PC-3 (cell line): ENCODE results near the gene DENND4B. TPM values are rescaled to one million over a fixed set of nuclear protein-coding genes. Genes with fewer than 3 reads are reported as not detected.
"Not testable (repeated sequence)": the region's sequence is repeated elsewhere in the genome, so short reads cannot be mapped to it uniquely, and the experiment has no call there.

ENCODE experiments used
- ATAC-seq: fragments of 200-7000 bp; cut with Tn5 transposase; 2 replicates; pipeline ENCODE4 v1.9.1; 2020; ENCODE audit warnings: mild to moderate bottlenecking, moderate library complexity
- BruUV-seq: library from RNA; stranded (reverse); fragments of 400-500 nt; replicated peaks from 2 replicates; lab custom pipeline; 2021; lab: Mats Ljungman, UMichigan
- CTCF ChIA-PET: fragments of 300-600 bp; sonication (Branson Sonifier 250); formaldehyde crosslinking; loops from one replicate; lab custom pipeline; 2022; ENCODE audit warnings: antibody characterized with exemption; lab: Charles Lee
- POLR2A ChIA-PET: fragments of 300-600 bp; sonication (Branson Sonifier 250); formaldehyde crosslinking; loops from one replicate; lab custom pipeline; 2022; ENCODE audit warnings: antibody characterized with exemption; ENCODE audit not compliant: unreplicated experiment; lab: Charles Lee
- DNase-seq: peaks from one replicate; pipeline ENCODE4 v3.0.0-alpha.2; 2015
- H2AFZ ChIP-seq: fragments of 300-600 bp; sonication (generic); 2 replicates; pipeline ENCODE4 v1.6.0; 2016; ENCODE audit warnings: antibody characterized with exemption, low read length
- H3F3A ChIP-seq: fragments of 300-600 bp; sonication (generic); one replicate; pipeline ENCODE4 v1.6.0; 2017; ENCODE audit warnings: antibody characterized with exemption, low read length, control low read depth, mild to moderate bottlenecking; ENCODE audit not compliant: unreplicated experiment
- H3K27ac ChIP-seq: fragments of 300-600 bp; sonication (generic); 2 replicates; pipeline ENCODE4 v1.5.1; 2016; ENCODE audit warnings: mild to moderate bottlenecking, low read length
- H3K27me3 ChIP-seq: fragments of 300-600 bp; sonication (generic); 2 replicates; pipeline ENCODE4 v1.6.1; 2016; ENCODE audit warnings: low read length, mixed read lengths
- H3K36me3 ChIP-seq: fragments of 300-600 bp; sonication (generic); 2 replicates; pipeline ENCODE4 v1.6.1; 2016; ENCODE audit warnings: low read depth, mixed run types, low read length, mixed read lengths
- H3K4me1 ChIP-seq: fragments of 300-600 bp; sonication (generic); 2 replicates; pipeline ENCODE4 v1.5.1; 2016; ENCODE audit warnings: low read length; ENCODE audit not compliant: insufficient read depth
- H3K4me2 ChIP-seq: fragments of 300-600 bp; sonication (generic); 2 replicates; pipeline ENCODE4 v1.6.0; 2016; ENCODE audit warnings: low read length
- H3K4me3 ChIP-seq: fragments of 300-600 bp; sonication (generic); 2 replicates; pipeline ENCODE4 v1.5.1; 2016; ENCODE audit warnings: mild to moderate bottlenecking, low read length, mixed read lengths
- H3K79me2 ChIP-seq: fragments of 300-600 bp; sonication (generic); 2 replicates; pipeline ENCODE4 v1.6.1; 2017; ENCODE audit warnings: low read length, mixed read lengths
- H3K9ac ChIP-seq: fragments of 300-600 bp; sonication (generic); 2 replicates; pipeline ENCODE4 v1.6.0; 2016; ENCODE audit warnings: mild to moderate bottlenecking, low read length
- H3K9me2 ChIP-seq: fragments of 300-600 bp; sonication (generic); replicated peaks from 2 replicates; pipeline ENCODE4 v1.6.1; 2016; ENCODE audit warnings: mixed run types, low read length, mixed read lengths
- H3K9me3 ChIP-seq: fragments of 300-600 bp; sonication (generic); 2 replicates; pipeline ENCODE4 v1.6.1; 2016; ENCODE audit warnings: low read length, mixed read lengths
- H4K20me1 ChIP-seq: fragments of 300-600 bp; sonication (generic); 2 replicates; pipeline ENCODE4 v1.6.1; 2016; ENCODE audit warnings: low read length, mixed read lengths
- EZH2 ChIP-seq: fragments of 300-600 bp; sonication (generic); IDR thresholded peaks from one replicate; pipeline ENCODE4 v1.6.1; 2017; ENCODE audit warnings: antibody characterized with exemption, mild to moderate bottlenecking, low read length; ENCODE audit not compliant: unreplicated experiment
- EZH2phosphoT487 ChIP-seq: fragments of 300-600 bp; sonication (generic); IDR thresholded peaks from 2 replicates; pipeline ENCODE4 v1.6.1; 2018; ENCODE audit warnings: mild to moderate bottlenecking, antibody characterized with exemption, low read length, borderline replicate concordance
- intact Hi-C: fragments of 100-400 bp; cut with micrococcal nuclease; formaldehyde crosslinking; loops from 2 replicates; pipeline ENCODE4 v1.9.0; 2023
- total RNA-seq: library from RNA; depleted of rRNA; stranded (reverse); fragments of >200 nt; gene quantifications from 2 replicates; pipeline ENCODE4 v1.2.3, GENCODE V29; 2014
- TF ChIP-seq, protein P1 (sequence below): fragments of 300-600 bp; sonication (generic); conservative IDR thresholded peaks from 2 replicates; pipeline ENCODE4 v1.5.1; 2017; ENCODE audit warnings: antibody characterized with exemption, low read depth, mild to moderate bottlenecking, low read length

DENND4B gene
- total RNA-seq, 1 experiment from 2014 or later = 27.3 TPM

DNA sequence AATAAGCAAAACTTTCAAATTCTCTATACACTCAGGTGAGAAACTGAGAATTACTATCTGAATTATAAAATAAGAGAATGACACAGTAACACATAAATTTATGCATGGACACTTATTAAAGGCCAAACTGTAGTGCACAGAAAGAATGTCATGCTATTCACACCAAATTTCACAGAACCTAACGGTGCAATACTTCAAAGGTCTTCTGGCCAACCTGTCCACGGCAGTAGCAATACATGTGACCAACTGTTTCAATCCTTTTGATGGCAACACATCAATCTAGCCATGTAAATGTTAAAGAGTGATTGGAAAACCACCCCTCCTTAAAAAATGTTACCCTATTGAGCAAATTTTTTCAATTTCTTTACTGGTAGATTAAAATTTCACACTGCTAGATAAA lies 34.2 kb downstream of the DENND4B start:
- Histone ChIP-seq H3F3A (peaks cover 1% of the 10 kb centered on the region), H3K4me3 (no peak overlapping the region), H3K27ac (no peak overlapping the region), H4K20me1 (0 out of 2 replicates have a peak, but pooled peaks cover 7% of the 10 kb centered on the region), H3K36me3 (peaks cover 3% of the 10 kb centered on the region; the same call in 1 of the 2 replicates), H2AFZ (no peak overlapping the region), H3K4me2 (no peak overlapping the region), H3K79me2 (peaks cover 96% of the 10 kb centered on the region), H3K9me3 (no peaks in the 10 kb centered on the region), H3K9me2 (no peaks in the 10 kb centered on the region), H3K4me1 (no peaks in the 10 kb centered on the region), H3K27me3 (no peaks in the 10 kb centered on the region), H3K9ac (no peak overlapping the region)
- DNase-seq = no peak
- ATAC-seq = no peak
- TF ChIP-seq, protein P1, sequence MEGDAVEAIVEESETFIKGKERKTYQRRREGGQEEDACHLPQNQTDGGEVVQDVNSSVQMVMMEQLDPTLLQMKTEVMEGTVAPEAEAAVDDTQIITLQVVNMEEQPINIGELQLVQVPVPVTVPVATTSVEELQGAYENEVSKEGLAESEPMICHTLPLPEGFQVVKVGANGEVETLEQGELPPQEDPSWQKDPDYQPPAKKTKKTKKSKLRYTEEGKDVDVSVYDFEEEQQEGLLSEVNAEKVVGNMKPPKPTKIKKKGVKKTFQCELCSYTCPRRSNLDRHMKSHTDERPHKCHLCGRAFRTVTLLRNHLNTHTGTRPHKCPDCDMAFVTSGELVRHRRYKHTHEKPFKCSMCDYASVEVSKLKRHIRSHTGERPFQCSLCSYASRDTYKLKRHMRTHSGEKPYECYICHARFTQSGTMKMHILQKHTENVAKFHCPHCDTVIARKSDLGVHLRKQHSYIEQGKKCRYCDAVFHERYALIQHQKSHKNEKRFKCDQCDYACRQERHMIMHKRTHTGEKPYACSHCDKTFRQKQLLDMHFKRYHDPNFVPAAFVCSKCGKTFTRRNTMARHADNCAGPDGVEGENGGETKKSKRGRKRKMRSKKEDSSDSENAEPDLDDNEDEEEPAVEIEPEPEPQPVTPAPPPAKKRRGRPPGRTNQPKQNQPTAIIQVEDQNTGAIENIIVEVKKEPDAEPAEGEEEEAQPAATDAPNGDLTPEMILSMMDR = no peak
- no peak for TF ChIP-seq EZH2phosphoT487
- TF ChIP-seq EZH2 = no peak
- ChIA-PET POLR2A (no interaction called here), CTCF (no interaction called here)
- intact Hi-C loops = no loop called here
- no TSS peak for BruUV-seq

DNA sequence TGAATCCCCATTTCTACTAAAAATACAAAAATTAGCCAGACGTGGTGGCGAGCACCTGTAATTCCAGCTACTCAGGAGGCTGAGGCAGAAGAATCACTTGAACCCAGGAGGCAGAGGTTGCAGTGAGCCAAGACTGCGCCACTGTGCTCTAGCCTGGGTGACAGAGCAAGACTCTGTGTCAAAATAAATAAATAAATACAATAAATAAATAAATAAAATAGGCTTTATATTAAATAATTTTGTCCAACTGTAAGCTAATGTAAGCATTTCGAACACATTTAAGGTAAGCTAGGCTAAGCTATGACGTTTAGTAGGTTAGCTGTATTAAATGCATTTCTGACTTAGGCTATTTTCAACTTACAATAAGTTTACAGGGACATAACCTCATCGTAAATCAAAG lies 36.0 kb downstream of the DENND4B start:
- H3K9me3 ChIP-seq, ATAC-seq, H3F3A ChIP-seq, H3K4me3 ChIP-seq, H3K4me1 ChIP-seq, POLR2A ChIA-PET, H2AFZ ChIP-seq, H3K4me2 ChIP-seq, intact Hi-C loops, H3K9ac ChIP-seq, DNase-seq, H3K36me3 ChIP-seq, H3K27me3 ChIP-seq, H3K27ac ChIP-seq, BruUV-seq, H3K9me2 ChIP-seq: not testable (repeated sequence)
- Histone ChIP-seq H4K20me1 (0 out of 2 replicates have a peak, but pooled peaks cover 18% of the 10 kb centered on the region), H3K79me2 (peaks cover 96% of the 10 kb centered on the region)
- CTCF ChIA-PET = interaction anchor here (0.8 kb wide), 1 partner anchor 11 kb away, joined by 3 read pairs; no protein-coding TSS in a partner anchor

DNA sequence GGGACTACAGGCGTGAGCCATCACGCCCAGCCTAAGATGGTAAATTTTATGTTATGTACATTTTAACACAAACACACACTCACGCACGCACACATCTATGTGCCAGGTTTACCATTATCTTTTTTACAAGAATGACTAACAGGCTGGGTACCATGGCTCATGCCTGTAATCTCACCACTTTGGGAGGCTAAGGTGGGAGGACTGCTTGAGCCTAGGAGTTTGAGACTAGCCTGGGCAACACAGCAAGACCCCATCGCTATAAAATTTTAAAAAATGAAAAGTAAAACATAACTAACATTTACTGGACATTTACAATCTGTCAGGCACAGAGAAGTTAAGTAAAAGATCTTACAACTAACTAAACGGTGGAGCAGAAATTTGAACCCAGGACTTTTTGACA lies 38.4 kb downstream of the DENND4B start:
- no peak overlapping the region for H3K27ac ChIP-seq
- H3K36me3 ChIP-seq = peaks cover 7% of the 10 kb centered on the region
- H3K4me3 ChIP-seq = no peak overlapping the region
- H2AFZ ChIP-seq = no peak overlapping the region
- H3K27me3 ChIP-seq = no peaks in the 10 kb centered on the region
- no peaks in the 10 kb centered on the region for H3K9me2 ChIP-seq
- TF ChIP-seq, protein P1 = no peak
- no peak for TF ChIP-seq EZH2
- no peak for TF ChIP-seq EZH2phosphoT487
- H3K4me1 ChIP-seq = no peaks in the 10 kb centered on the region
- peaks cover 4% of the 10 kb centered on the region for H3F3A ChIP-seq
- ChIA-PET CTCF (no interaction called here), POLR2A (interaction anchor here (0.6 kb wide), 1 partner anchor 421 kb away, joined by 4 read pairs; no protein-coding TSS in a partner anchor)
- no peak for ATAC-seq
- H3K9ac ChIP-seq = no peak overlapping the region
- no peak overlapping the region for H3K4me2 ChIP-seq
- peaks cover 96% of the 10 kb centered on the region for H3K79me2 ChIP-seq
- H3K9me3 ChIP-seq = no peaks in the 10 kb centered on the region
- BruUV-seq = no TSS peak
- intact Hi-C loops = no loop called here
- no peak for DNase-seq
- H4K20me1 ChIP-seq = 0 out of 2 replicates have a peak, but pooled peaks cover 18% of the 10 kb centered on the region
